ENCODE results near the gene TP53I13. TPM values are rescaled to one million over a fixed set of nuclear protein-coding genes. Genes with fewer than 3 reads are reported as not detected.

TP53I13 gene
- total and polyA plus RNA-seq, 2 donors (not counting 3 experiments of a cell fraction or from before 2014, with no cell fraction given): 41.1 to 42.7 TPM

GRCh38 chr17:29572691-29573557 is 4.4 kb downstream of the TP53I13 start:
- no peak overlapping the region for H3K9ac ChIP-seq (replicated peaks; ENCODE audit: extremely low read depth, insufficient read depth, low read length)
- H4K20me1 ChIP-seq (replicated peaks; ENCODE audit: control insufficient read depth, extremely low read depth, insufficient read depth, low read length): no peaks in the 10 kb centered on the region
- H3K9me1 ChIP-seq (replicated peaks; ENCODE audit: control insufficient read depth, extremely low read depth, insufficient read depth, low read length): no peaks in the 10 kb centered on the region
- no peak for TF ChIP-seq POLR2A (IDR thresholded peaks at IDR 0.05; ENCODE audit: low read depth, low read length)
- peak; percentile 87 for TF ChIP-seq POLR2AphosphoS5 (IDR thresholded peaks at IDR 0.05; ENCODE audit: insufficient read depth, low read depth, low read length)
- peak; percentile 83 for TF ChIP-seq MAX (IDR thresholded peaks at IDR 0.05; ENCODE audit: insufficient read depth, insufficient read length)
- peak; percentile 85 to 86 for TF ChIP-seq CTCF (IDR thresholded peaks at IDR 0.05; ENCODE audit: extremely low read depth in 1 of 2, insufficient read depth in 1 of 2, low read depth in 1 of 2, low read length in 2 of 2)
- TF ChIP-seq MYC (IDR thresholded peaks at IDR 0.05; ENCODE audit: low read depth, low read length): peak; percentile 87
- TF ChIP-seq GATA2 (IDR thresholded peaks at IDR 0.05; ENCODE audit: insufficient read depth, insufficient read length, low read depth, low read length): no peak
- no peak overlapping the region for H3K4me2 ChIP-seq (ENCODE audit: insufficient read depth, low read length)
- ChIA-PET CTCF (interaction anchor here (0.6 to 8.8 kb wide), 13 partner anchors 9 to 449 kb away, joined by 3 to 105 read pairs (median 5); partner anchors contain the start of gene ANKRD13B), POLR2A (no interaction called here)
- intact Hi-C loops (cut with micrococcal nuclease) (loop anchor here (1.0 kb wide), 1 partner anchor 203 kb away; no protein-coding TSS in a partner anchor), dilution Hi-C loops (cut with MboI; ENCODE audit: extremely low pct_ligation_motif_present, low sequenced_read_pairs) (no loop called here)
- no TSS peak for BruUV-seq (replicated peaks)
- no peaks in the 10 kb centered on the region for H3K27me3 ChIP-seq (ENCODE audit: control insufficient read depth in 2 of 2, insufficient read depth in 2 of 2, low read length in 2 of 2)
- DNase-seq (ENCODE audit: low read depth, low spot score) (peak; percentile 53), FAIRE-seq (peak; percentile 67)
- H3K36me3 ChIP-seq (ENCODE audit: control insufficient read depth in 2 of 2, extremely low read depth in 1 of 2, insufficient read depth in 2 of 2, low read length in 2 of 2): peaks cover 5 to 43% of the 10 kb centered on the region in 2 experiments
- H3K79me2 ChIP-seq (ENCODE audit: control insufficient read depth, insufficient read depth, low read length): no peaks in the 10 kb centered on the region
- H3K9me3 ChIP-seq (replicated peaks; ENCODE audit: control insufficient read depth, insufficient read depth, low read length): no peaks in the 10 kb centered on the region
- no peak overlapping the region for H2AFZ ChIP-seq (ENCODE audit: low read depth, low read length)
- H3K27ac ChIP-seq (ENCODE audit: insufficient read depth, low read depth, low read length): no peak overlapping the region
- peak overlapping the region in 1 of 3 experiments; percentile 19 for H3K4me3 ChIP-seq (replicated peaks in 1 of 3; ENCODE audit: insufficient read depth in 1 of 3, low read depth in 1 of 3, low read length in 3 of 3)
- peaks cover 12% of the 10 kb centered on the region for H3K4me1 ChIP-seq (ENCODE audit: control insufficient read depth, extremely low read depth, insufficient read depth, low read length)
